Measurements from ENCODE around the gene TNFAIP8L1.
"Not testable (repeated sequence)": the region's sequence is repeated elsewhere in the genome, so short reads cannot be mapped to it uniquely, and the experiment has no call there.

Gene TNFAIP8L1

GRCh38 chr19:4652075-4652474 is 12.8 kb downstream of the TNFAIP8L1 start:
- DNase-seq = no peak

- no peak for DNase-seq
These were observed 14.6 kb downstream of the TNFAIP8L1 start for GRCh38 chr19:4653793-4654436.

- no peak for DNase-seq
These were observed 15.4 kb downstream of the TNFAIP8L1 start for GRCh38 chr19:4654437-4655361.

- DNase-seq = no peak
These were observed 16.8 kb downstream of the TNFAIP8L1 start for GRCh38 chr19:4656102-4656501.

DNA sequence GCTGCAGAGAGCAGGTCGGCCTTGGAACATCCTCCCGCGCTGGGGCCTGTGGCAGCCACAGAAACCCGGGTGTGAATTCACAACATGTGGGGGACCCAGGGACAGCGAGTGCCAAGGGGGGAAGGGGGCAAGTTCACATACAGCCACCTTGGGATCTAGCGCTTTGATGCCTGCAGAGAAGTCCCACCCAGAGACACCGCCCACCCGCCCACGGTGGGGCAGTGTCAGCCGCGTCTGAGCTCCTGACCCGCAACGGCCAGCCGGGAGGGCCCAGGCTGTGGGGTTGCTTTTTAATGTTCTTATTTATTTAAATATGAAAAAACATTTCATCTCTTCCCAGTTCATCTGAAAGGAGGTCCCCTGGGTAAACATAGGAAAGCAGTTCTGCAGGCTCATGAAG is 17.9 kb downstream of the TNFAIP8L1 start:
- DNase-seq = no peak

GRCh38 chr19:4657835-4658234 is 18.5 kb downstream of the TNFAIP8L1 start:
- DNase-seq = no peak

DNA sequence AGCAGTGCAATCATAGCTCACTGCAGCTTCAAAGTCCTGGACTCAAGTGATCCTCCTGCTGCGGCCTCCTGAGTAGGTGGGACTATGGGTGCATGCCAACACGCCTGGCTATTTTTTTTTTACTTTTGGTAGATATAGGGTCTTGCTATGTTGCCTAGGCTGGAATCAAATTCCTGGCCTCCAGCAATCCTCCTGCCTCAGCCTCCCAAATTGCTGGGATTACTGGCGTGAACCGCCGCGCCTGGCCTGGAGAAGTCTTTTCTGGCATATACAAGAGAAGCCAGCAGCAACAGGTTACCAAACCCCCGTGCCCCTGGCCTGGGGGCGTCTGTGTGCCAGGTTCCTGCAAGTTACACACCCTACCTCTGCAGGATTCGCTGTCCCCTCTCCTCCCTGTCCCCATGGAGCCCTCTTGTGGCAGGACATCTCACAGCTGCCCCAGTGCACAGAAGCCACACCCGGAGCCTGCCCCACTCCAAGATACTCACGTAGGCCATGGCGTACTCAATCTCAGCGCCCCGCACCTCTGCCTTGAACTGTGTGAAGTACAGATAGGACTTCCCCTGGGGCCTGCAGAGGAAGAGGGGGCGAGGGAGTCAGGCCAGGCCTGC is 21.0 kb downstream of the TNFAIP8L1 start:
- no peak for DNase-seq

DNA sequence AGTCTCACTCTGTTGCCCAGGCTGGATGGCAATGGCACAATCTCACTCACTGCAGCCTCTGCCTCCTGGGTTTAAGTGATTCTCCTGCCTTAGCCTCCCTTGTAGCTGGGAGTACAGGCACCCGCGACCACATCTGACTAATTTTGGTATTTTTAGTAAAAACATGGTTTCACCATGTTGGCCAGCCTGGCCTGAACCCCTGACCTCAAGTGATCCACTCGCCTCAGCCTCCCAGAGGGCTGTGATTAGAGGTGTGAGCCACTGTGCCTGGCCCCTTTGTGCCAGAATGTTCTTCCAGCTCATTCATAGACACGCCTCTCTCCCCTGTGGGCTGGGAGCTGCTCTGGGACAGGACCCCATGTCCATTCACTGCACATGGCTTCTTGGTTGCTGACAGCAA is 21.7 kb downstream of the TNFAIP8L1 start:
- DNase-seq = no peak

- DNase-seq = no peak
These were observed 22.8 kb downstream of the TNFAIP8L1 start for GRCh38 chr19:4662020-4662695.

GRCh38 chr19:4662812-4663211 is 23.5 kb downstream of the TNFAIP8L1 start:
- no peak for DNase-seq

DNA sequence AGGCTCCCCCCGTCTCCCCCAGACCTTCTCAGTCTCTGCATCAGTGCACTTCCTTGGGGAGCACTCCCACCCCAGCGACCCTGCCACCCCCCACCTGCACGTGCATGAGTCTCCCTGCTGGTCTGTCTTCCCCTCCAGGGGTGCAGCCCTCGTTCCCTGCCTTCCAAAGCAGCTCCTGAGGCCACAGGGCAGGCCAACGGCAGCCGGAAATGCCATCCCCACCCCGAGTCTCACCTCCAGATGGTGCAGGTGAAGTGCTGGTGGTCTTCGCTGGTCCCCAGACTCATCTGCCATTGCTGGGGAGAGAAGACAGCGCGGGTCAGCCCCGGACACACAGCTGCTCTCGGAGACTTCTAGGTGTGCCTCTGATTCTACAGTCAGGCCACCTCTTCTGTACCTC is 25.3 kb downstream of the TNFAIP8L1 start:
- DNase-seq = no peak

- DNase-seq = peak; percentile 90
These were observed 30.6 kb downstream of the TNFAIP8L1 start, which contains the start of gene MYDGF for GRCh38 chr19:4669723-4670480. TSS of gene MYDGF (minus strand) at chr19:4670342. CDS start at chr19:4670334, 8 bp downstream.

- no peak for DNase-seq
These were observed 32.0 kb downstream of the TNFAIP8L1 start for GRCh38 chr19:4671185-4671851.

- no peak for DNase-seq
These were observed 33.9 kb downstream of the TNFAIP8L1 start for GRCh38 chr19:4673216-4673615.

DNA sequence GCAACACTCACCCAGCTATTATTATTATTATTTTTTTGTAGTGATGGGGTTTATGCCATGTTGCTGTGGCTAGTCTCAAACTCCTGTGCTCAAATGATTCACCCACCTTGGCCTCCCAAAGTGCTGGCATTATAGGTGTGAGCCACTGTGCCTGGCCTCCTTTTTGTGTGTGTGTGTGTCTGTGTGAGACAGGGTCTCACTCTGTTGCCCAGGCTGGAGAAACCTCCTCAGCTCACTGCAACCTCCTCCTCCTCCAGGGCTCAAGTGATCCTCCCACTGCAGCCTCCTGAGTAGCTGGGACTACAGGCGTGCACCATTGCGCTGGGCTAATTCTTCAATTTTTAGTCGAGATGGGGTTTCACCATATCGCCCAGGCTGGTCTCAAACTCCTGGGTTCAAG is 34.4 kb downstream of the TNFAIP8L1 start:
- DNase-seq = no peak

- no peak for DNase-seq
These were observed 36.0 kb downstream of the TNFAIP8L1 start for GRCh38 chr19:4675346-4675745.

GRCh38 chr19:4676955-4677731 is 37.8 kb downstream of the TNFAIP8L1 start:
- DNase-seq = peak; percentile 40

DNA sequence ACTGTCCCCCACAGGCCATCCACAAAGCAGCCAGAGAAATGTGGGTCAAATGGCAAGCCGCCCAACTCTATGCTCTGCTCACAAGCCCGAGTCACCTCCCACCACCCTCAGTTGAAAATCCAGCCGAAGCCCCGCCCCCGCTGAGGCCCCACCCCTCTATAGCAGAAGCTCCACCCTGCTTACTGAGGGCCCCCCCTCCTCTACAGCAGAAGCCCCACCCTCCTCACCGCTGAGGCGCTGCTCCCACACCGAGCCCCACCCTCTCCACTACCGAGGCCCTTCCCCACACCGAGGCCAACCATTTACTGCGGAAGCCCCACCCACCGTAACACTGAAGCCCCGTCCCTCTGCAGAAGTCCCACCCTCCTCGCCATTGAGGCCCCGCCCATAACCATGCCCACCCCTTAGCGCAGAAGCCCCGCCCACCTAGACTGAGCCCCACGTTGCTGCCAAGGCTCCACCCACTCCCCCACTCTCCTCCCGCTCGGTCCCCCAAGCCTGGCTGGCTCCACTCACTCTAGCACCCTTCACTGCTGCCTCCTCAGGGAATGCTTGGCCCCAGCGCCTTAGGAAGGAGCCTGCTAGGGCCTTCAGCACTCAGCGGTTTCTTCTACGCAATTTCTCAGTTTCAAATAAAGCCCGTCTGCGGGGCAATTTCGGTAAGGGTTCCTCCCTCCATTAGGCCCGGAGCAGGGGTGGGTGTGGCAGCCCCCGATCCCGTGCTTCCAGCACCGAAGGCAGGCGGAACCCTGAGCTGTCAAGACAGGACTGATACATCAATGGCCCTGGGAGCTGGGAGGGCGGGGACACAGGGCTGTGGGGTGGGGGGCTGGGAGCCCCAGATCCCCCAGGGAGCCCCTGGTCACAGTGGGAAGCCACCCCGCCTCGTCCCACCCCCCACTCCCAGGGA is 39.8 kb downstream of the TNFAIP8L1 start:
- DNase-seq = no peak

- not testable (repeated sequence) for DNase-seq
These were observed 40.7 kb downstream of the TNFAIP8L1 start for GRCh38 chr19:4680021-4680420.
